ENCODE data around the gene SLC6A16.
A peak's percentile ranks its signal among the peaks of the same experiment; 100 is the strongest.

Gene SLC6A16

DNA sequence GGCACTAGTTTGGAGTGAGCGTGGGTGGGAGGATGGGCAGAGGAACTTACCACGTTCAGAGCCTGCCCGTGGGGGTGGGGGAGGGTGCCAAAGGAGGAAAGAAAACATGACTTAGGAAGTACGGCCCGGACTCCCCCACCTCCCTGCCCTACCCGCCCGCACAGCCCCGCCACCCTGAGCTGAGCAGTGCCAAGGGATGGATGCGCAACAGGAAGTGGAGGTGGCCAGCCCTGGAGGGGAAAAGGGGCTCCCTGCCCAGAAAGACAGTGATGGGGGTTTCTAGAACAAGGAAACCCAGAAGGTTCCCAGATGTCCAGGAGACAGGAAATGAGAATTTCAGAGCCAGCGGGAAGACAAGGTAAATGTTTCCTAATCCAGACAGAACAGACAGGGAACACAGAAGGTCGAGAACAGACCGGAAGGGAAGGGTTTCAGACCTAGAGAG lies 30.9 kb upstream of the SLC6A16 start:
- no peak overlapping the region for H3K4me3 ChIP-seq (replicated peaks; ENCODE audit: insufficient read depth, low read length)
- no peak overlapping the region for H3K27ac ChIP-seq (replicated peaks)
- DNase-seq (ENCODE audit: low read depth in 1 of 2, low spot score in 1 of 2), result peak; percentile 63 to 66
- peak; percentile 41; the same call in 1 of the 2 replicates for TF ChIP-seq SPI1 (IDR thresholded peaks at IDR 0.05; ENCODE audit: borderline replicate concordance, low read depth)
- TF ChIP-seq POLR2AphosphoS5 (IDR thresholded peaks at IDR 0.05; ENCODE audit: low read depth), result no peak
- H3K27me3 ChIP-seq (ENCODE audit: insufficient read depth, poor library complexity, severe bottlenecking), result peaks cover 2% of the 10 kb centered on the region

DNA sequence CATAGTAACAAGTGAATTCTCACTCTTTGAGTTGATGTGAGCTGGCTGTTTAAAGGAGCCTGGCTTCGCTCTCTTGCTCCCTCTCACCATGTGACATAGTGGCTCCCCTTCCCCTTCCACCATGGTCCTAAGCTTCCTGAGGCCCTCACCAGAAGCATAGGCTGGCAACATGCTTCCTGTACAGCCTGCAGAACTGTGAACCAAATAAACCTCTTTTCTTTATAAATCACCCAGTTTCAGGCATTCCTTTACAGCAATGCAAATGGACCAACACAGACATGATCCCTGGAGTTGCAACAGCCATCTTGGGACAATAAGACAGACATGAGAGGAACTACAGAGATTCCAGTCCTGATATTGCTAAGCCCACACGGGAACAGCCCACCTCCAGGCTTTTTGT lies 24.6 kb upstream of the SLC6A16 start:
- no peak for TF ChIP-seq GABPA (IDR thresholded peaks at IDR 0.05; ENCODE audit: low read depth)
- TF ChIP-seq, protein P1, sequence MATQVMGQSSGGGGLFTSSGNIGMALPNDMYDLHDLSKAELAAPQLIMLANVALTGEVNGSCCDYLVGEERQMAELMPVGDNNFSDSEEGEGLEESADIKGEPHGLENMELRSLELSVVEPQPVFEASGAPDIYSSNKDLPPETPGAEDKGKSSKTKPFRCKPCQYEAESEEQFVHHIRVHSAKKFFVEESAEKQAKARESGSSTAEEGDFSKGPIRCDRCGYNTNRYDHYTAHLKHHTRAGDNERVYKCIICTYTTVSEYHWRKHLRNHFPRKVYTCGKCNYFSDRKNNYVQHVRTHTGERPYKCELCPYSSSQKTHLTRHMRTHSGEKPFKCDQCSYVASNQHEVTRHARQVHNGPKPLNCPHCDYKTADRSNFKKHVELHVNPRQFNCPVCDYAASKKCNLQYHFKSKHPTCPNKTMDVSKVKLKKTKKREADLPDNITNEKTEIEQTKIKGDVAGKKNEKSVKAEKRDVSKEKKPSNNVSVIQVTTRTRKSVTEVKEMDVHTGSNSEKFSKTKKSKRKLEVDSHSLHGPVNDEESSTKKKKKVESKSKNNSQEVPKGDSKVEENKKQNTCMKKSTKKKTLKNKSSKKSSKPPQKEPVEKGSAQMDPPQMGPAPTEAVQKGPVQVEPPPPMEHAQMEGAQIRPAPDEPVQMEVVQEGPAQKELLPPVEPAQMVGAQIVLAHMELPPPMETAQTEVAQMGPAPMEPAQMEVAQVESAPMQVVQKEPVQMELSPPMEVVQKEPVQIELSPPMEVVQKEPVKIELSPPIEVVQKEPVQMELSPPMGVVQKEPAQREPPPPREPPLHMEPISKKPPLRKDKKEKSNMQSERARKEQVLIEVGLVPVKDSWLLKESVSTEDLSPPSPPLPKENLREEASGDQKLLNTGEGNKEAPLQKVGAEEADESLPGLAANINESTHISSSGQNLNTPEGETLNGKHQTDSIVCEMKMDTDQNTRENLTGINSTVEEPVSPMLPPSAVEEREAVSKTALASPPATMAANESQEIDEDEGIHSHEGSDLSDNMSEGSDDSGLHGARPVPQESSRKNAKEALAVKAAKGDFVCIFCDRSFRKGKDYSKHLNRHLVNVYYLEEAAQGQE (IDR thresholded peaks at IDR 0.05; ENCODE audit: insufficient replicate concordance, low read depth), result no peak
- no peak for TF ChIP-seq SPI1 (IDR thresholded peaks at IDR 0.05; ENCODE audit: borderline replicate concordance, low read depth)
- no peak for TF ChIP-seq POLR2AphosphoS5 (IDR thresholded peaks at IDR 0.05; ENCODE audit: low read depth)
- TF ChIP-seq, protein P2, sequence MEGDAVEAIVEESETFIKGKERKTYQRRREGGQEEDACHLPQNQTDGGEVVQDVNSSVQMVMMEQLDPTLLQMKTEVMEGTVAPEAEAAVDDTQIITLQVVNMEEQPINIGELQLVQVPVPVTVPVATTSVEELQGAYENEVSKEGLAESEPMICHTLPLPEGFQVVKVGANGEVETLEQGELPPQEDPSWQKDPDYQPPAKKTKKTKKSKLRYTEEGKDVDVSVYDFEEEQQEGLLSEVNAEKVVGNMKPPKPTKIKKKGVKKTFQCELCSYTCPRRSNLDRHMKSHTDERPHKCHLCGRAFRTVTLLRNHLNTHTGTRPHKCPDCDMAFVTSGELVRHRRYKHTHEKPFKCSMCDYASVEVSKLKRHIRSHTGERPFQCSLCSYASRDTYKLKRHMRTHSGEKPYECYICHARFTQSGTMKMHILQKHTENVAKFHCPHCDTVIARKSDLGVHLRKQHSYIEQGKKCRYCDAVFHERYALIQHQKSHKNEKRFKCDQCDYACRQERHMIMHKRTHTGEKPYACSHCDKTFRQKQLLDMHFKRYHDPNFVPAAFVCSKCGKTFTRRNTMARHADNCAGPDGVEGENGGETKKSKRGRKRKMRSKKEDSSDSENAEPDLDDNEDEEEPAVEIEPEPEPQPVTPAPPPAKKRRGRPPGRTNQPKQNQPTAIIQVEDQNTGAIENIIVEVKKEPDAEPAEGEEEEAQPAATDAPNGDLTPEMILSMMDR (IDR thresholded peaks at IDR 0.05; ENCODE audit: insufficient read depth, low read length), result no peak
- Histone ChIP-seq H3K27me3 (ENCODE audit: insufficient read depth, poor library complexity, severe bottlenecking) (no peaks in the 10 kb centered on the region), H3K27ac (replicated peaks) (no peak overlapping the region), H3K4me3 (replicated peaks; ENCODE audit: insufficient read depth, low read length) (no peak overlapping the region)
- no peak for DNase-seq (ENCODE audit: low read depth in 1 of 2, low spot score in 1 of 2)

DNA sequence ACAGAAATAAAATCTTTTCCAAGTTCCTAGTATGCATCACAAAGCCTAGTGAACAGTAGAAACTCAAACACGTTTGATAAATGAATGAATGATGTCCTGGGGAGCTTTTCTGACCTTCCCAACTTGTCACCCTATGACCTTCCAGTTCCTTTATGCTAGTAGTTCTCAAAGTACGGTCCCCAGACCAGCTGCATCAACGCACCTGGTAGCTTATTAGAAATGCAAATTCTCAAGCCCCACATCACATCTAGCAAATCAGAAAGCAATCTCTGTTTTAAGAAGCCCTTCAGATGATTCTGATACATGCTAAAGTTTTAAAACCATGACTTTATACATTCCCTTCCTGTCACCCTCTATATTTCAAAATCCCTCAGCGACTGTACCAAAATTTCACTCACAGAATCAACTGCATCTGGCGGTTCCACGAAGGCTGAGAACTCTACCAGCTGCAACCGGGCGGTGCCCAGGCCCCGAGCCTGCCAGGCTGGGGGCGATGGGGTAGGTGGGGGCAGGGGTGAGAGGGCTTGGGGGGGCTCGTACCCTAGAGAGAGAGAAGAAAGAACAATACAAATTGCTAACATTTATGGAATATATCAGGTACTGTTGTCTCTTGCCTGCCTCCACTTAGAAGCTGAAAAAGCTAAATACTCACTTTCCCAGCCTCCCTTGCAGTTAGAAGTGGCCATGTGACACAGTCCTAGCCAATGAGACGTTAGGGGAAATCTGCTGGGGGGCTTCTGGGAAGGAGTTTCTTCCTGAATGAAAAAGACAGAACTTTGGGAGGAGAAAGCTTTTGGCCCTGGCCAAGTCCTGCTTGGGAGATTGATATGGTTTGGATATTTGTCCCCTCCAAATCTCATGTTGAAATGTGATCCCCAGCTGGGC lies 23.6 kb upstream of the SLC6A16 start:
- Histone ChIP-seq H3K4me3 (replicated peaks; ENCODE audit: insufficient read depth, low read length) (no peak overlapping the region), H3K27me3 (ENCODE audit: insufficient read depth, poor library complexity, severe bottlenecking) (no peaks in the 10 kb centered on the region), H3K27ac (replicated peaks) (no peak overlapping the region)
- DNase-seq (ENCODE audit: low read depth in 1 of 2, low spot score in 1 of 2), result no peak
- TF ChIP-seq, protein P2 (IDR thresholded peaks at IDR 0.05; ENCODE audit: insufficient read depth, low read length), result no peak
- TF ChIP-seq SPI1 (IDR thresholded peaks at IDR 0.05; ENCODE audit: borderline replicate concordance, low read depth), result no peak
- TF ChIP-seq POLR2AphosphoS5 (IDR thresholded peaks at IDR 0.05; ENCODE audit: low read depth), result no peak
- no peak for TF ChIP-seq GABPA (IDR thresholded peaks at IDR 0.05; ENCODE audit: low read depth)
- TF ChIP-seq, protein P1 (IDR thresholded peaks at IDR 0.05; ENCODE audit: insufficient replicate concordance, low read depth), result no peak

DNA sequence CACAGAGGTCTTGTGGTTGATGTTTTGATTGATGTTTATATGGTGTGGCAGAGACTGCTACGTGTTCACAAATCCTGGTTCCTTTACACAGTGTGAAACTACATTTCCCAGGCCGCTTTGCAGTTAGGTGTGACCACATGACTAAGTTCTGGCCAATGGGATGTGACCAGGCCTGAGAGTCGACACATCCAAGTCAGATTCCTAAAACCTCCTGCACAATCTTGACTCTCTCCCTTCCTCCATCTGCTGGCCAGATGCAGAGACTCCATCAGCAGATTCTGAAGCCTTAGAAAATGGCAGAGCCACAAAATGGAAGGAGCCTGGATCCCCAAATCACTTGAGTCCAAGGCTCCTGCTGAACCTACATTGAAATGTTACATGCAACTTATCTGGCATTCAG lies 22.8 kb upstream of the SLC6A16 start:
- Histone ChIP-seq H3K4me3 (replicated peaks; ENCODE audit: insufficient read depth, low read length) (no peak overlapping the region), H3K27ac (replicated peaks) (no peak overlapping the region), H3K27me3 (ENCODE audit: insufficient read depth, poor library complexity, severe bottlenecking) (no peaks in the 10 kb centered on the region)
- TF ChIP-seq POLR2AphosphoS5 (IDR thresholded peaks at IDR 0.05; ENCODE audit: low read depth) (no peak), SPI1 (IDR thresholded peaks at IDR 0.05; ENCODE audit: borderline replicate concordance, low read depth) (no peak), GABPA (IDR thresholded peaks at IDR 0.05; ENCODE audit: low read depth) (no peak)
- TF ChIP-seq, protein P2 (IDR thresholded peaks at IDR 0.05; ENCODE audit: insufficient read depth, low read length), result no peak
- TF ChIP-seq, protein P1 (IDR thresholded peaks at IDR 0.05; ENCODE audit: insufficient replicate concordance, low read depth), result no peak
- no peak for DNase-seq (ENCODE audit: low read depth in 1 of 2, low spot score in 1 of 2)

All from HL-60 (cell line).